Vagina (tissue), 2 donors: ENCODE results near the gene SLC16A12. TPM values are rescaled to one million over a fixed set of nuclear protein-coding genes. Genes with fewer than 3 reads are reported as not detected.

Source experiments
- DNase-seq, 2 donors: peaks; one replicate each; pipeline ENCODE4 v3.0.0-alpha.2; 2017; ENCODE audit errors: extremely low spot score in 2 of 2
- H3K27ac ChIP-seq: fragments of 200-600 bp; sonication (generic); one replicate; pipeline ENCODE4 v1.5.1; 2019
- H3K27me3 ChIP-seq: fragments of 200-600 bp; sonication (generic); one replicate; pipeline ENCODE4 v1.5.1; 2019
- H3K36me3 ChIP-seq, 2 donors: fragments of 200-600 bp; sonication (generic); one replicate each; pipeline ENCODE4 v1.5.1; 2017 to 2019
- H3K4me1 ChIP-seq: fragments of 200-600 bp; sonication (generic); one replicate; pipeline ENCODE4 v1.5.1; 2019
- H3K4me3 ChIP-seq, 2 donors: fragments of 200-600 bp; sonication (generic); 1 replicate in 1 of 2; 2 replicates in 1 of 2; pipeline ENCODE4 v1.5.1; 2016 to 2019
- H3K9me3 ChIP-seq: fragments of 200-600 bp; sonication (generic); one replicate; pipeline ENCODE4 v1.5.1; 2019
- POLR2A ChIP-seq, 2 donors: fragments of 450-650 bp; IDR thresholded peaks; one replicate each; pipeline ENCODE4 v1.6.1; 2017; ENCODE audit warnings: antibody characterized with exemption in 2 of 2, mild to moderate bottlenecking in 2 of 2, moderate library complexity in 2 of 2
- POLR2AphosphoS5 ChIP-seq, 2 donors: sonication (generic); formaldehyde crosslinking; IDR thresholded peaks; one replicate each; pipeline ENCODE4 v1.9.0; 2017; ENCODE audit warnings: antibody characterized with exemption in 2 of 2, mild to moderate bottlenecking in 2 of 2, low read depth in 1 of 2; ENCODE audit not compliant: insufficient read depth in 1 of 2
- intact Hi-C: fragments of 100-400 bp; cut with DNase I; formaldehyde crosslinking; loops from one replicate; pipeline ENCODE4 v1.15.1; 2023
- total RNA-seq: library from RNA; depleted of rRNA; stranded (reverse); fragments of >200 nt; gene quantifications from one replicate; pipeline ENCODE4 v1.2.3, GENCODE V29; 2016
- TF ChIP-seq, protein P1 (sequence below), 3 experiments: fragments of 450-650 bp in 2 of 3; fragments of 200-600 bp in 1 of 3; sonication (generic) in 1 of 3; IDR thresholded peaks; one replicate each; pipeline ENCODE4 v1.5.1; 2017 to 2019; ENCODE audit warnings: antibody characterized with exemption in 3 of 3, mild to moderate bottlenecking in 2 of 3, moderate library complexity in 2 of 3

The SLC16A12 gene
- total RNA-seq, 1 donor from 2014 or later = 3.7 TPM

DNA sequence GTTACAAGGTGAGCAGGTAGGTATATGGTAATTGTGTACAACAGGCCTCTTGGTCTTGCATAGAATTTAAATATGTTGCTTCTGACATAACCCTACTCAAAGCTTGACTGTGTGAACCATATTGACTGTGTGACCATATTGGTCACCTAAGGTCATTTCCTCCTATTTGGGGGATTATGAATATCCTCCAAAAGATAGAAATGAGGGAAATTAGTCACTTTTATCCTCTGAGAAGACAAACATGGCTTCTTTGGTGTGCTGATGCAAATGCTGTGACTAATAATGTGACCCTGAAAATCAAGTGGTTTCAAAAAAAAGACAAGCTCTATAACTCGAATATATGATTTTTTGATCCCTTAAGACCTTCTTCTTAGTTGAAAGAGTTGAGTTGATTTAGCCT is 93.1 kb downstream of the SLC16A12 start:
- intact Hi-C loops = no loop called here
- H3K27ac ChIP-seq = no peak overlapping the region
- H3K27me3 ChIP-seq = no peaks in the 10 kb centered on the region
- no peaks in the 10 kb centered on the region for H3K36me3 ChIP-seq
- no peak for DNase-seq
- no peaks in the 10 kb centered on the region for H3K9me3 ChIP-seq
- no peak for TF ChIP-seq POLR2A (IDR thresholded peaks at IDR 0.05)
- no peak for TF ChIP-seq POLR2AphosphoS5 (IDR thresholded peaks at IDR 0.05; ENCODE audit: insufficient read depth in 1 of 2, low read depth in 1 of 2)
- TF ChIP-seq, protein P1, sequence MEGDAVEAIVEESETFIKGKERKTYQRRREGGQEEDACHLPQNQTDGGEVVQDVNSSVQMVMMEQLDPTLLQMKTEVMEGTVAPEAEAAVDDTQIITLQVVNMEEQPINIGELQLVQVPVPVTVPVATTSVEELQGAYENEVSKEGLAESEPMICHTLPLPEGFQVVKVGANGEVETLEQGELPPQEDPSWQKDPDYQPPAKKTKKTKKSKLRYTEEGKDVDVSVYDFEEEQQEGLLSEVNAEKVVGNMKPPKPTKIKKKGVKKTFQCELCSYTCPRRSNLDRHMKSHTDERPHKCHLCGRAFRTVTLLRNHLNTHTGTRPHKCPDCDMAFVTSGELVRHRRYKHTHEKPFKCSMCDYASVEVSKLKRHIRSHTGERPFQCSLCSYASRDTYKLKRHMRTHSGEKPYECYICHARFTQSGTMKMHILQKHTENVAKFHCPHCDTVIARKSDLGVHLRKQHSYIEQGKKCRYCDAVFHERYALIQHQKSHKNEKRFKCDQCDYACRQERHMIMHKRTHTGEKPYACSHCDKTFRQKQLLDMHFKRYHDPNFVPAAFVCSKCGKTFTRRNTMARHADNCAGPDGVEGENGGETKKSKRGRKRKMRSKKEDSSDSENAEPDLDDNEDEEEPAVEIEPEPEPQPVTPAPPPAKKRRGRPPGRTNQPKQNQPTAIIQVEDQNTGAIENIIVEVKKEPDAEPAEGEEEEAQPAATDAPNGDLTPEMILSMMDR (IDR thresholded peaks at IDR 0.05) = no peak
- no peaks in the 10 kb centered on the region for H3K4me1 ChIP-seq
- H3K4me3 ChIP-seq = no peak overlapping the region

DNA sequence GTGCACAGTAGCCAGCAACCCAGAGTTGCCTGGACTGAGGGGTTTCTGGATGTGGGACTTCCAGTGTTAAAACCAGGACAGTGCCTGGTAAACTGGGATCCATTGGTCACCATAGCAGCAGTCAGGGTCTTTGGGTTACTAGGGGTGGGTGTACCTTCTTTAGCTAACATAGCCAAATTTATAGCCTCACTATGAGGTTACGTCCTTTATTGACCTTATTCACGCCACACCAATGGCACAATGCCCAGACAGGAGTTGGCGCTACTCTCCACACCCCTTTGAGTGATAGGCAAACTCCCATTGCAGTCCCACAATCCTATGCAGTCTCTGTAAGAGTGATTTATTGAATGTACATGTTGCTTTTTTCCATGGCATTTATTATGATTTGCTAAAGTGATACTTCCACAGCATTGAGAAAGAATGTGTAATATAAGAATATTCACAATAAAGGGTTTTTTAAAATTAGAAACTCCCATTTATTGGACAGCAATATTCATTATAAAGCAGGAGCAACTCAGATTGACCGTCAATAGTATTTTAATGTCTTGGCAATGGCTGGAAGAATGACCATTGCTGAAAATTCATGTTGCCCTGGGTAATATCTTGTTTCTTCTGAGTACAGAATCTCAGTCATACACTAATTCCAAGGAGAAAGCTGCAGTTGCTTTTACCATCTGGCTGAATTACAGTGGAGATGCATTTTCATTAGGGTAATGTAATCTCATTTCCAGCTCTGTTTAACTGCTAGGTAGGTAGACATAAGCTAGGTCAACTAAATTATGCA is 95.0 kb downstream of the SLC16A12 start:
- H3K27me3 ChIP-seq = no peaks in the 10 kb centered on the region
- H3K36me3 ChIP-seq = no peaks in the 10 kb centered on the region
- no peaks in the 10 kb centered on the region for H3K4me1 ChIP-seq
- no peaks in the 10 kb centered on the region for H3K9me3 ChIP-seq
- H3K27ac ChIP-seq = no peak overlapping the region
- TF ChIP-seq, protein P1 (IDR thresholded peaks at IDR 0.05) = no peak
- no peak for TF ChIP-seq POLR2A (IDR thresholded peaks at IDR 0.05)
- no peak overlapping the region for H3K4me3 ChIP-seq
- intact Hi-C loops = no loop called here
- DNase-seq = no peak

DNA sequence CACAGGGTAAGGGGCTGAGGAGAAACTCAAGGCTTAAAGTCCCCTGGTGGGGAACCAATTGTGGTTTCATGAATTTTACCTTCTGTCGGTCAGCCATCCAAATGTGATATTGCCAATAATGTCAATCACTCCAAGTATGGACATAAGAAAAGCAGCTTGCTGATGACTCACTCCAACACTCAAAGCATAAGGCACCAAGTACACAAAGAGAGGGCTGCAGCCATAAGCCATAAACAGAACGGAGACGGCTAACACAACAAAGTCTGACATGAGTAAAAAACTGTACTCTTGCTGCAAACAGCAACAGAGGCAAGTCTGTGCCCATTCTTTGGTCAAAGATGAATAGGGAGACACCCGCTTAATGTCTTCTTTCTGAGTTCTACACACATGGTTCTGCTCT is 96.9 kb downstream of the SLC16A12 start:
- no peak overlapping the region for H3K4me3 ChIP-seq
- intact Hi-C loops = no loop called here

DNA sequence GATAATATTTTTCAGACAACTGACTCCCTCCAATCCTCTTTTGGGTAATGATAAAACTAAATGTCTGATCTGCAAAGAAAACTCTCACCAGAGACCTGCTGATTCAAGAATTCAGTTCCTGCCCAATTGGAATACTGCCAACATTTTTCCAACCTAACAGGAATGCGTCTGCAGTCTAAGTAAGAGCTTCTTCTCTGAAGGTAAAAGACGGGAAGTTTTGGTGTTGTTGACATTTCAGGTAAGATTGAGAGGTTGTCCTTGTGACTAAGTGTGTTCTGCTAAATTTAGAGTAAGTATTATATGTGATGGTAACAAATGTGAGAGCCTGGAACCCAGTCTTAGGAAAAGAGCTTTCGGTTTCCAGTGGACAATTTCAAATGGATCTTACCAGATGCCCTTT is 103.4 kb downstream of the SLC16A12 start:
- no peak for DNase-seq
- TF ChIP-seq, protein P1 (IDR thresholded peaks at IDR 0.05) = no peak
- TF ChIP-seq POLR2A (IDR thresholded peaks at IDR 0.05) (no peak), POLR2AphosphoS5 (IDR thresholded peaks at IDR 0.05; ENCODE audit: insufficient read depth in 1 of 2, low read depth in 1 of 2) (no peak)
- H3K4me3 ChIP-seq = no peak overlapping the region
- no peak overlapping the region for H3K27ac ChIP-seq
- intact Hi-C loops = no loop called here
- no peaks in the 10 kb centered on the region for H3K4me1 ChIP-seq
- H3K36me3 ChIP-seq = no peaks in the 10 kb centered on the region
- H3K27me3 ChIP-seq = no peaks in the 10 kb centered on the region
- H3K9me3 ChIP-seq = no peaks in the 10 kb centered on the region

More for the DNA sequence above, 96.9 kb downstream of the SLC16A12 start:
- DNase-seq = no peak
- no peak for TF ChIP-seq POLR2A (IDR thresholded peaks at IDR 0.05)
- TF ChIP-seq POLR2AphosphoS5 (IDR thresholded peaks at IDR 0.05; ENCODE audit: insufficient read depth in 1 of 2, low read depth in 1 of 2) = no peak
- TF ChIP-seq, protein P1 (IDR thresholded peaks at IDR 0.05) = no peak
- Histone ChIP-seq H3K9me3 (no peaks in the 10 kb centered on the region), H3K36me3 (no peaks in the 10 kb centered on the region), H3K27me3 (no peaks in the 10 kb centered on the region), H3K4me1 (no peaks in the 10 kb centered on the region), H3K27ac (no peak overlapping the region)

DNA sequence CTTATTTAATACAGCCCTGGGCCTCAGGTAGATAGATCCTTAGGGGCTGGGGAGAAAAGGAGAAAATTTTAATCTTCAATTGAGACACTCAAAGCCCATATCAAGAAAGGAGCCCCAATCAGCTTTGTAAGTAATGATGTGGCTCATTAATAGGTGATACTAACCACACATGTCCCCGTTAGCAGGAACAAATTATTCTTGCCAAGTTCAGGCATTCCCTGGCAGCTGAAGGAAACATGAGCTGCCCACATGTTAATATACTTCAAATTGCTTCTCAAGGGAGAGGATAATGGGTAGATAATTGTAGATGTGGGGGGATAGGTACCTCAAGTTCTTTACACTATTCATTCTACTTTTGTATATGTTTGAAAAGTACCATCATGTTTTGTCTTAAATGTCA is 106.5 kb downstream of the SLC16A12 start:
- no peaks in the 10 kb centered on the region for H3K9me3 ChIP-seq
- H3K27me3 ChIP-seq = no peaks in the 10 kb centered on the region
- H3K4me3 ChIP-seq = no peak overlapping the region
- DNase-seq = no peak
- H3K4me1 ChIP-seq = no peaks in the 10 kb centered on the region
- no peak overlapping the region for H3K27ac ChIP-seq
- H3K36me3 ChIP-seq = no peaks in the 10 kb centered on the region
- TF ChIP-seq, protein P1 (IDR thresholded peaks at IDR 0.05) = no peak
- no peak for TF ChIP-seq POLR2AphosphoS5 (IDR thresholded peaks at IDR 0.05; ENCODE audit: insufficient read depth in 1 of 2, low read depth in 1 of 2)
- no peak for TF ChIP-seq POLR2A (IDR thresholded peaks at IDR 0.05)
- intact Hi-C loops = no loop called here
